GM19351 (cell line): ENCODE results near the gene DLG2.
"Not testable (repeated sequence)": the region's sequence is repeated elsewhere in the genome, so short reads cannot be mapped to it uniquely, and the experiment has no call there.

Experiments
- ATAC-seq: cut with Tn5 transposase; IDR thresholded peaks from one replicate; pipeline ENCODE4 v1.9.1; 2021; ENCODE audit warnings: mild to moderate bottlenecking, moderate library complexity; ENCODE audit not compliant: unreplicated experiment

DLG2 gene

DNA sequence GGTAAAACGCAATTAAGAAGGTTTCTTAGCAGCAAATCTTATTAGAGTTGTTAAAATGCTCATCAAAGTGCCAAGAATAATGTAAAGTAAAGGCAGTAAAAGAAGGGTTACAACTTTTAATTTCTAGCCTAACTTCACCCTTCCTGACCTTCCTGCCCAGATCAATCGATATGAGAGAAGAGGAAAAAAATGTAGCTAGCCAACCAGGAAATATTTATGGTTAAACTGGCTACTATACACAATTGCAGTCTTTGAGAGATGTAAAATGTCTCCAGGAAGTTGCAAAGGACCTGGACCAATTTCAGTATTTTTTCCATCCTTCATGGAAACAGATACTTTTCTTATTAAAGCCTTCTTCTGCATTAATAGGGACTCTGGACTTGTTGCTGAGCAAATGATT lies 2199.2 kb downstream of the DLG2 start:
- no peak for ATAC-seq

DNA sequence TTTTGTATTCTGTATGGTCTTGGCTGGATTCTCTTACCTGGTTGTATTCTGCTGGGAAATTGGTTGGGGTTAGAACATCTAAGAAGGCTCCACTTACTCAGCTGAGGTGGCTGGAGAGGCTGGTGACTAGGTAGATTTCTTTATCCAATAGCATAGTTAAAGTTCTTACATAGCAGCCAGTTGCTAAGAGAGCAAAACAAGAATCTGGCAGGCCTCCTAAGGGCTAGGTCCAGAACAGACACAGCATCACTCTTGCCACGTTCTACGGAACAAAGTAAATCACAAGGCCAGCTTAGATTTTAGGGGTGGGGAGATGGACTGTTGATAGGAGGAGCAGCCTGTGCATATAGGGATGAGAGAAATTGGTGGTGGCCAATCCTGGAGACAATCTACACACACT lies 2199.6 kb downstream of the DLG2 start:
- ATAC-seq, result no peak

DNA sequence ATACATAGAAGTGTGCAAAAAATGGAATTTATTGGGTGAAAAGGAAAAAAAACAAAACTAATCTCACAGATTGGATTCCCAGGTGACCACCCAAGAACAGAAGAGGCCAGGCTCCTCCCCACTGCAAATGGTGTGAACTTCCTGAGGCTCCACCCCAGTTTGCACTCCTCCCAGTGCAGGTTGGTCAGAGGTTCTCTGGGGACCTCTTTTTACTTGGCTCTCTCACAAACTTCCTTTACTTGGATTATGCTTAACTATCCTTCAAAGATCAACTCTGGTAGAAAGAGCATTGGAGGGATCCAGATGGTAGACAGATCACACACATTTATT lies 2202.0 kb downstream of the DLG2 start:
- no peak for ATAC-seq

GRCh38 chr11:83424376-83425136 lies 2202.6 kb downstream of the DLG2 start:
- no peak for ATAC-seq

DNA sequence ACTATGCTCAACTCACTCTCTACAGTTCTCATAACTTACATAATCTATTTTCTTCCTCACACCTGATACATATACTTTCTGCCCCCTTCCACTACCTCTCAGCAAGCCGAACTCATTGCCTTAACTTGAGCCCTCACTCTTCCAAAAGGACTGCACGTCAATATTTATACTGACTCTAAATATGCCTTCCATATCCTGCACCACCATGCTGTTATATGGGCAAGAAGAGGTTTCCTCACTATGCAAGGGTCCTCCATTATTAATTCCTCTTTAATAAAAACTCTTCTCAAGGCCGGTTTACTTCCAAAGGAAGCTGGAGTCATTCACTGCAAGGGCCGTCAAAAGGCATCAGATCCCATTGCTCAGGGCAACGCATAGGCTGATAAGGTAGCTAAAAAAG lies 2204.5 kb downstream of the DLG2 start:
- not testable (repeated sequence) for ATAC-seq

DNA sequence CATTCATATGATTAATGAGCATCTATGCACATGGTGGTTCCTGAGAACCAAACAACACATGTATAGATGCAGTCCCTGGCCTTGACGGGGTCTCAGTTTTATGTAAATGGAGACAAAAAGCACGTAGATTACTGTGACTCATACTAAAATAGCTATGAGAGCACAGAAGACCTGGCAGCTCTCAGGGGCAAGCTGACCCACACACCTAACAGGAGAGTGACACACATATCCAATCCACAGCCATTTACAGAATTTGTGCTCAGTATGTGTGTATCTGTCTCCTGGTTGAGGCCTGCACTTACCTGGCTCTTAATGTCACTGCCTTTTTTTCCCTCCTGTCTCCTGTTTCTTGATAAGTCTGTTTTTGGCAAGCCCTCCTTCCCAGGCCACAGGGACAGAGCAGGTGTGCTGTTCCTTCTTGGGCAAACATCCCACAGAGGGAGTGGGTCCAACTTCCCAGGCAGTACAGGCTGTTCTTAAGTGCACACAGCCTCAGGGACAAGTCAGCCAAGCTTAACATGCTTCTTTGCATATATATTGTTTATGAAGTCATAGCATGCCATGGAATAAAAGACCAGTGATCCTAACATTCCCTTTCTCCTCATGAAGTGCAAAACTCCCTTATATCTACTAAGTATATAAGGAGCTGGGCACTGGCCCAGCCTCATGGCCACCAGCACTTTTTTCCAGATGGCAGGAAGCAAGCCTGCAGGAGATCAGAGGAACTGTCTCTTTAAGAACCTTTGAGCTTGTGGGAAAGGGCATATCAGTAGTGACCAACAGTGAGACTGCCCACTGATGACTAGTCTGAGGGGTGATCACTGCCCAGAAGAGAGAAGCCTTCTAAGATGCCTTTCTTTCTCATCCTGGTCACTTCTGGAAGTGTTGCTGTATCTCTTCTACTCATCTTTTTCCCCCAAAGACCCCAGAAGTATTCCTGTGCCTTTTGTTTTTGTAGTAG lies 2216.3 kb downstream of the DLG2 start:
- ATAC-seq, result no peak

GRCh38 chr11:83409891-83410290 lies 2217.3 kb downstream of the DLG2 start:
- no peak for ATAC-seq

GRCh38 chr11:83409476-83409875 lies 2217.7 kb downstream of the DLG2 start:
- no peak for ATAC-seq

- ATAC-seq, result no peak
Measured at GRCh38 chr11:83408946-83409345, 2218.2 kb downstream of the DLG2 start.
